Activated naive CD4-positive, alpha-beta T cell treated with anti-CD3 and anti-CD28 coated beads, Interleukin-2, amount 50 U/mL, for 24 hours (primary cell): ENCODE measurements around the gene NIPBL.
A peak's percentile ranks its signal among the peaks of the same experiment; 100 is the strongest.
"Not testable (repeated sequence)": the region's sequence is repeated elsewhere in the genome, so short reads cannot be mapped to it uniquely, and the experiment has no call there.

Experiments used
- H3K27ac Mint-ChIP-seq: one replicate; pipeline ENCODE4 v1.8.0; 2021; ENCODE audit warnings: mild to moderate bottlenecking, mixed read lengths
- H3K27me3 Mint-ChIP-seq: one replicate; pipeline ENCODE4 v1.8.0; 2021; ENCODE audit warnings: mixed read lengths
- H3K36me3 Mint-ChIP-seq: one replicate; pipeline ENCODE4 v1.8.0; 2021; ENCODE audit warnings: mixed read lengths
- H3K4me1 Mint-ChIP-seq: one replicate; pipeline ENCODE4 v1.8.0; 2021; ENCODE audit warnings: mixed read lengths
- H3K4me3 Mint-ChIP-seq: one replicate; pipeline ENCODE4 v1.8.0; 2021; ENCODE audit warnings: mild to moderate bottlenecking, mixed read lengths
- H3K9me3 Mint-ChIP-seq: one replicate; pipeline ENCODE4 v1.8.0; 2021; ENCODE audit warnings: mixed read lengths

NIPBL gene

DNA sequence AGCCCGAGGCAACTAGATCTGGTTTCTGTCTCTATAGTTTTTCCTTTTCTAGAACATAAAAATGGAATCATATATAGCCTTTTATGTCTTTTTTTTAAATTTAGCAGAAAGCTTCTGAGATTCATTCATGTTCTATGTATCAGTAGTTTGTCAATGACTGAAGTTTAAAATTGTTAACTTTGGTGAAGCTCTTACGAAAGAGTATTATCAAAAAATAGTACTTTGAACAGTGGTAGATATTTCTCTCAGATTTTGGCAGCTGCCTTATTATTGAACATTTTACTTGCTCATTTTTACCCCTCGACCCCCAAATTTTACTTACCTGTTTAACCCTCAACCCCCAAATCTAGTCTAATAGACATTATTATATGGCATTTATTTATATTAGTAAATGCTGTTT, 10.2 kb downstream of the NIPBL start:
- Mint-ChIP-seq H3K4me3 (peak overlapping the region; percentile 55), H3K27me3 (no peaks in the 10 kb centered on the region), H3K9me3 (peaks cover 6% of the 10 kb centered on the region), H3K4me1 (peaks cover 83% of the 10 kb centered on the region), H3K36me3 (peaks cover 14% of the 10 kb centered on the region), H3K27ac (peak overlapping the region; percentile 30)

DNA sequence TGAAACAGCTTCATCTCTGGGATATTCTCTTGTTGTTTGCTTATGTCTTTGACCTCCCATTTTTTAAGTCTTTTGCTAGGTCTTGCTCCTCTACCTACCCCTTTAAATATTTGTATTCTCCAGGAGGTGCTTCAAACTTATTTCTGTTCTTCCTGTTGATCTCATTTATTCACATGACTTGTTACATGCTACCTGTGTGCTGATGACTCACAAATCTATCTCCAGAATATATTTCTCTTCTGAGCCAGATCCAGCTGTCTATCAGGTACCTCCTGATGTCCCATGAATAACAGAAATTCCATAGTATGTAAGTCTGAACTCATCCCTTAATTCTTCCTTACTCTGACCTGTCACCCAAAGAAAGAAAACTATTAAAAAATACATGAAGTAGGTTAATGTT, 11.0 kb downstream of the NIPBL start:
- H3K4me1 Mint-ChIP-seq = peaks cover 80% of the 10 kb centered on the region
- H3K27me3 Mint-ChIP-seq = no peaks in the 10 kb centered on the region
- H3K4me3 Mint-ChIP-seq = peak overlapping the region; percentile 73
- H3K27ac Mint-ChIP-seq = peak overlapping the region; percentile 44
- H3K36me3 Mint-ChIP-seq = peaks cover 17% of the 10 kb centered on the region
- H3K9me3 Mint-ChIP-seq = peaks cover 9% of the 10 kb centered on the region

GRCh38 chr5:36888303-36888702, 11.7 kb downstream of the NIPBL start:
- peak overlapping the region; percentile 44 for H3K27ac Mint-ChIP-seq

GRCh38 chr5:36889264-36889663, 12.7 kb downstream of the NIPBL start:
- H3K27ac Mint-ChIP-seq = peak overlapping the region; percentile 75
- H3K4me1 Mint-ChIP-seq = peaks cover 86% of the 10 kb centered on the region
- H3K9me3 Mint-ChIP-seq = peaks cover 9% of the 10 kb centered on the region
- peak overlapping the region; percentile 23 for H3K4me3 Mint-ChIP-seq
- no peaks in the 10 kb centered on the region for H3K27me3 Mint-ChIP-seq
- H3K36me3 Mint-ChIP-seq = peaks cover 16% of the 10 kb centered on the region

More at GRCh38 chr5:36888303-36888702, 11.7 kb downstream of the NIPBL start:
- peaks cover 17% of the 10 kb centered on the region for H3K36me3 Mint-ChIP-seq
- H3K9me3 Mint-ChIP-seq = peaks cover 9% of the 10 kb centered on the region
- H3K4me1 Mint-ChIP-seq = peaks cover 83% of the 10 kb centered on the region
- H3K27me3 Mint-ChIP-seq = no peaks in the 10 kb centered on the region
- peak overlapping the region; percentile 73 for H3K4me3 Mint-ChIP-seq

DNA sequence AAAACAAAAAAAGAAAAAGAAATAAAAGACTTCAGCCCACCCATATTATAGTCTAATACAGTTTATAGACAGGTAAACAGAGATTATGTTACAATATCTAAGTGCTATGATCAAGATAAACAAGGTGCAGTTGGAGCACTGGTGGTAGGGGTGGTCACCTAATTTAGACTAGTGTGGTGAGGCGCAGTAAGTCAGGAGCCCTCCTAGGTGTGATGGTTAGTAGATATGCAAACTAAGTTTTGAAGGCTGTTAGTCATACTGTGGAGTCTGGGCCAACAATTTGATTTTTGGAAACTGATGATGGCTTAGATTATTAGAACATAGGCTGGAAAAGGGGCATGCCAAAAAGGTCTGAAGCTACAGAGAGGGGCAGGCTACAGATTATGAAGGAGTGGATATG, 14.7 kb downstream of the NIPBL start:
- no peaks in the 10 kb centered on the region for H3K27me3 Mint-ChIP-seq
- peaks cover 9% of the 10 kb centered on the region for H3K9me3 Mint-ChIP-seq
- peaks cover 91% of the 10 kb centered on the region for H3K4me1 Mint-ChIP-seq
- no peak overlapping the region for H3K27ac Mint-ChIP-seq
- peaks cover 16% of the 10 kb centered on the region for H3K36me3 Mint-ChIP-seq
- H3K4me3 Mint-ChIP-seq = no peak overlapping the region

DNA sequence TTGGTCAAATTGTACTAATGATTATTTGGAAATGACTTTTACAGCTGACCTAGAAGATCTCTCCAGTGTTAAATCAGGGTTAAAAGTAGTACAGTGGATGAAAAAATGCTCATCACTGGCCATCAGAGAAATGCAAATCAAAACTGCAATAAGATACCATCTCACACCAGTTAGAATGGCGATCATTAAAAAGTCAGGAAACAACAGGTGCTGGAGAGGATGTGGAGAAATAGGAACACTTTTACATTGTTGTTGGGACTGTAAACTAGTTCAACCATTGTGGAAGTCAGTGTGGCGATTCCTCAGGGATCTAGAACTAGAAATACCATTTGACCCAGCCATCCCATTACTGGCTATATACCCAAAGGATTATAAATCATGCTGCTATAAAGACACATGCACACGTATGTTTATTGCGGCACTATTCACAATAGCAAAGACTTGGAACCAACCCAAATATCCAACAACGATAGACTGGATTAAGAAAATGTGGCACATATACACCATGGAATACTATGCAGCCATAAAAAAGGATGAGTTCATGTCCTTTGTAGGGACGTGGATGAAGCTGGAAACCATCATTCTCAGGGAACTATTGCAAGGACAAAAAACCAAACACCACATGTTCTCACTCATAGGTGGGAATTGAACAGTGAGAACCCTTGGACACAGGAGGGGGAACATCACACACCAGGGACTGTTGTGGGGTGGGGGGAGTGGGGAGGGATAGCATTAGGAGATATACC, 15.7 kb downstream of the NIPBL start:
- H3K4me1 Mint-ChIP-seq = peaks cover 88% of the 10 kb centered on the region
- H3K36me3 Mint-ChIP-seq = peaks cover 17% of the 10 kb centered on the region
- H3K27ac Mint-ChIP-seq = not testable (repeated sequence)

DNA sequence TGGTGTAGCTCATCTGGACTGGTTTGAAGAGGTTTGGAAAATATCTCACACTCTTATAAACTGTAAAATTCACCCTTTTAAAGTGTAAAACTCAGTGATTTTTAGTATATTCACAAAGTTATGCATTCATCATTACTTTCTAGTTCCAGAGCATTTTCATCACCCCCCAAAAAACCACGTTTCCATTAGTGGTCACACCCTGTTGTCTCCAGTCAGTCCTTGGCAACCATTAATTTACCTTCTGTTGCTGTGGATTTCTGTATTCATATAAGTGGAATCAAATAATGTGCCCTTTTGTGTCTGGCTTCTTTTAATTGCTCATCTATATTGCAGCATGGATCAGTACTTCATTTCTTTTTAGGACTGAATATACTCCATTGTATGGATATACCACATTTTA, 18.4 kb downstream of the NIPBL start:
- peaks cover 9% of the 10 kb centered on the region for H3K9me3 Mint-ChIP-seq
- H3K27ac Mint-ChIP-seq = peak overlapping the region; percentile 27
- no peak overlapping the region for H3K4me3 Mint-ChIP-seq
- peaks cover 13% of the 10 kb centered on the region for H3K36me3 Mint-ChIP-seq
- H3K27me3 Mint-ChIP-seq = no peaks in the 10 kb centered on the region
- peaks cover 86% of the 10 kb centered on the region for H3K4me1 Mint-ChIP-seq

More for the DNA sequence above, 15.7 kb downstream of the NIPBL start:
- not testable (repeated sequence) for H3K9me3 Mint-ChIP-seq, H3K4me3 Mint-ChIP-seq, H3K27me3 Mint-ChIP-seq

GRCh38 chr5:36896476-36896875, 19.9 kb downstream of the NIPBL start:
- Mint-ChIP-seq H3K27ac (peak overlapping the region; percentile 43), H3K4me1 (peaks cover 82% of the 10 kb centered on the region), H3K9me3 (peaks cover 6% of the 10 kb centered on the region)

DNA sequence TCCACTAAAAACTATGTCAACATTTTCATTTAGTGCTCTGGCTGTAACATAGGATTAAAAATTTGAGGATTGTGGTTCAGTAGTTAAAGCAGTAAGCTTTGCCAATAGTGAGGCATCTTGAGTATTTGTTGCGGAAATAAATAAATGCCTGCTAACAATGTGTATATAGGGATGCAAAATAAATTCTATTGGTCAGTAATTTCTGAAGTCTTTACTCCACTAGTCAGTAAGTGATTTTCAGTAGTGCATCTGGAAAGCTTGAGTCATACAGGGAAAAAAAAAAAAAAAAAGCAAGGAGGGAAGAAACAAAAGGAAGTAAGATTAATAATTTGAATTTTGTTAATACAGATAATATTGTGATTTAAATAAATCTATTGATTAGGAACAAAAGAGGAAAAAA, 21.0 kb downstream of the NIPBL start:
- H3K27ac Mint-ChIP-seq = peak overlapping the region; percentile 52
- H3K4me1 Mint-ChIP-seq = peaks cover 85% of the 10 kb centered on the region
- no peaks in the 10 kb centered on the region for H3K27me3 Mint-ChIP-seq
- peaks cover 15% of the 10 kb centered on the region for H3K36me3 Mint-ChIP-seq
- no peaks in the 10 kb centered on the region for H3K9me3 Mint-ChIP-seq
- H3K4me3 Mint-ChIP-seq = peak overlapping the region; percentile 34

More at GRCh38 chr5:36896476-36896875, 19.9 kb downstream of the NIPBL start:
- no peak overlapping the region for H3K4me3 Mint-ChIP-seq
- H3K36me3 Mint-ChIP-seq = peaks cover 15% of the 10 kb centered on the region
- no peaks in the 10 kb centered on the region for H3K27me3 Mint-ChIP-seq

GRCh38 chr5:36899860-36900259, 23.3 kb downstream of the NIPBL start:
- Mint-ChIP-seq H3K9me3 (no peaks in the 10 kb centered on the region), H3K4me1 (peaks cover 83% of the 10 kb centered on the region), H3K4me3 (no peak overlapping the region), H3K36me3 (peaks cover 14% of the 10 kb centered on the region), H3K27ac (no peak overlapping the region), H3K27me3 (no peaks in the 10 kb centered on the region)

- Mint-ChIP-seq H3K36me3 (peaks cover 16% of the 10 kb centered on the region), H3K27me3 (no peaks in the 10 kb centered on the region), H3K4me1 (peaks cover 83% of the 10 kb centered on the region), H3K27ac (no peak overlapping the region), H3K4me3 (no peak overlapping the region), H3K9me3 (no peaks in the 10 kb centered on the region)
Observed at GRCh38 chr5:36900283-36900682, 23.7 kb downstream of the NIPBL start.

- H3K4me1 Mint-ChIP-seq = peaks cover 80% of the 10 kb centered on the region
- not testable (repeated sequence) for H3K27ac Mint-ChIP-seq
Observed at GRCh38 chr5:36901077-36901476, 24.5 kb downstream of the NIPBL start.

GRCh38 chr5:36901856-36902255, 25.3 kb downstream of the NIPBL start:
- Mint-ChIP-seq H3K36me3 (peaks cover 16% of the 10 kb centered on the region), H3K27ac (no peak overlapping the region), H3K9me3 (no peaks in the 10 kb centered on the region), H3K27me3 (no peaks in the 10 kb centered on the region), H3K4me1 (peaks cover 81% of the 10 kb centered on the region), H3K4me3 (peak overlapping the region; percentile 33)

More at GRCh38 chr5:36901077-36901476, 24.5 kb downstream of the NIPBL start:
- peaks cover 16% of the 10 kb centered on the region for H3K36me3 Mint-ChIP-seq
- H3K27me3 Mint-ChIP-seq, H3K4me3 Mint-ChIP-seq, H3K9me3 Mint-ChIP-seq: not testable (repeated sequence)

DNA sequence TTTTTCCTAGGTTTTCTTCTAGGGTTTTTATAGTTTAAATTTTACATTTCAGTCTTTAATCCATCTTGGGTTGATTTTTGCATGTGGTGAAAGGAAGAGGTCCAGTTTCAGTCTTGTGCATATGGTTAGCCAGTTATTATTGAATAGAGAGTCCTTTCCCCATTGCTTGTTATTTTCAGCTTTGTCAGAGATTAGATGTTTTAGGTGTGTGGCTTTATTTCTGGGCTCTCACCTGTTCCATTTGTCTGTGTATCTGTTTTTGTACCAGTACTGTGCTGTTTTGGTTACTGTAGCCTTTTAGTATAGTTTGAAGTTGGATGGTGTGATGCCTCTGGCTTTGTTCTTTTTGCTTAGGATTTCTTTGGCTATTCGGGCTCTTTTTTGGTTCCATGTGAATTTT, 25.8 kb downstream of the NIPBL start:
- Mint-ChIP-seq H3K27ac (no peak overlapping the region), H3K4me3 (no peak overlapping the region), H3K4me1 (peaks cover 82% of the 10 kb centered on the region), H3K36me3 (peaks cover 14% of the 10 kb centered on the region), H3K9me3 (no peaks in the 10 kb centered on the region), H3K27me3 (no peaks in the 10 kb centered on the region)

- peaks cover 14% of the 10 kb centered on the region for H3K36me3 Mint-ChIP-seq
- no peak overlapping the region for H3K27ac Mint-ChIP-seq
- no peaks in the 10 kb centered on the region for H3K27me3 Mint-ChIP-seq
- peaks cover 86% of the 10 kb centered on the region for H3K4me1 Mint-ChIP-seq
- H3K9me3 Mint-ChIP-seq = no peaks in the 10 kb centered on the region
- no peak overlapping the region for H3K4me3 Mint-ChIP-seq
Observed at GRCh38 chr5:36904677-36905076, 28.1 kb downstream of the NIPBL start.

- Mint-ChIP-seq H3K27ac (no peak overlapping the region), H3K4me1 (peaks cover 58% of the 10 kb centered on the region), H3K27me3 (no peaks in the 10 kb centered on the region), H3K4me3 (no peak overlapping the region), H3K9me3 (no peaks in the 10 kb centered on the region), H3K36me3 (peaks cover 2% of the 10 kb centered on the region)
Observed at GRCh38 chr5:36908544-36909260, 32.1 kb downstream of the NIPBL start.
